RPMI7951 (cell line): Measurements from ENCODE around the gene GALNT9. TPM values are rescaled to one million over a fixed set of nuclear protein-coding genes. Genes with fewer than 3 reads are reported as not detected.
"Not testable (repeated sequence)": the region's sequence is repeated elsewhere in the genome, so short reads cannot be mapped to it uniquely, and the experiment has no call there.

Experiments
- DNase-seq: peaks from one replicate; pipeline ENCODE4 v3.0.0-alpha.2; 2012; ENCODE audit warnings: low read depth
- total RNA-seq: library from RNA; depleted of rRNA; stranded (reverse); fragments of >200 nt; shearing (Covaris generic); gene quantifications from 2 replicates; pipeline ENCODE4 v1.2.3, GENCODE V29; 2014

GALNT9 gene
- total RNA-seq, 1 experiment from 2014 or later, result not detected

- no peak for DNase-seq
Observed at GRCh38 chr12:132313182-132313581, 16.2 kb downstream of the GALNT9 start.

GRCh38 chr12:132312516-132312915 is 16.9 kb downstream of the GALNT9 start:
- DNase-seq, result no peak

DNA sequence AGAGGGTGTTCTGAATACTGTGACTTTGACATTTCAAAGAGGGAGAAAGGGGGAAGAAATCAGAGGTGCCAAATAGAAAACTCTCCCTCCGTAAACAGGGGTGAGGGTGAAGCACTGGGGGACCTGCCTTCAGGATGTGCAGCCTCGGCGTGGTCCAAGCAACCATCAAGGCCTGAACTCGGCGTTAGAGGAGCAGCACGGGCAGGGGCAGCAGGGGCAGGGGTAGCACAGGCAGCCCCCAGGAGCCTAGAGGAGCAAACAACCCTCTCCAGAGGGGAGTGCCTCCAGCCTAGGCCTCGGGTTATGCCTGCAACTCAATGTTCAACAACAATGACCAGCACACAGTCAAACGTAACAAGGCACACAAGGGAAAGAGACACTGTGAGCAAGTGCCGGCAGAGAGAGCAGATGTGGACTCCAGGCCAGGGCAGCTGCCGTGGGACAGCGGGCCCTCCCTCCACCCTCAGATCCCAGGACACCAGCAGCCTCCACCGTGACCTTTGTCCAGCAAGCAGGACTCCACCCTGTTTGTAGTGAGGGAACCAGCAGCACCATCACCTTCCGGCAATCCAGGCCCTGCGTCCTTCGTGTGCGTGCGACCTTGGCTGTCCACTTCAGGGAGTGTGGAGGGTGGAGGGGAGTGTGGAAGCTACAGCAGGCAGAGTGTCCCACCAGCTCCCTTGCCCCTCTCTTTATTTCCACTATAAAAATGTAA is 18.0 kb downstream of the GALNT9 start:
- DNase-seq, result no peak

- no peak for DNase-seq
Observed at GRCh38 chr12:132310181-132311040, 19.0 kb downstream of the GALNT9 start.

GRCh38 chr12:132309596-132310086 is 19.7 kb downstream of the GALNT9 start:
- DNase-seq, result no peak

- no peak for DNase-seq
Observed at GRCh38 chr12:132308853-132309595, 20.4 kb downstream of the GALNT9 start.

GRCh38 chr12:132307976-132308852 is 21.2 kb downstream of the GALNT9 start:
- DNase-seq, result no peak

DNA sequence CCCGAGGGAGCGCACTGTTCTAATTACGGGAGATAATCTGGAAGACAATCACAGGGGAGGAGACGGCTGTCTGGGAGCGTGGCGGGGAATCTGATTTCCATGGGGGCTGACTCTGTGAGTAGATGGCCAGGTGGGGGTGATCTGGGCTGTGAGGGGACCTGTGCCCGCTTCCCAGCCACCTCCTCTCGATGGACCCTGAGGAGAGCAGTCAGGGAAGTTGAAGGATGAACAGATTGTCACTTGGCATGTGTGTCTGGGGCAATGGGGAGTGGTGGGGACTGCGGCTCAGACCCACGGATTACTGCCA is 22.6 kb downstream of the GALNT9 start:
- DNase-seq, result no peak

DNA sequence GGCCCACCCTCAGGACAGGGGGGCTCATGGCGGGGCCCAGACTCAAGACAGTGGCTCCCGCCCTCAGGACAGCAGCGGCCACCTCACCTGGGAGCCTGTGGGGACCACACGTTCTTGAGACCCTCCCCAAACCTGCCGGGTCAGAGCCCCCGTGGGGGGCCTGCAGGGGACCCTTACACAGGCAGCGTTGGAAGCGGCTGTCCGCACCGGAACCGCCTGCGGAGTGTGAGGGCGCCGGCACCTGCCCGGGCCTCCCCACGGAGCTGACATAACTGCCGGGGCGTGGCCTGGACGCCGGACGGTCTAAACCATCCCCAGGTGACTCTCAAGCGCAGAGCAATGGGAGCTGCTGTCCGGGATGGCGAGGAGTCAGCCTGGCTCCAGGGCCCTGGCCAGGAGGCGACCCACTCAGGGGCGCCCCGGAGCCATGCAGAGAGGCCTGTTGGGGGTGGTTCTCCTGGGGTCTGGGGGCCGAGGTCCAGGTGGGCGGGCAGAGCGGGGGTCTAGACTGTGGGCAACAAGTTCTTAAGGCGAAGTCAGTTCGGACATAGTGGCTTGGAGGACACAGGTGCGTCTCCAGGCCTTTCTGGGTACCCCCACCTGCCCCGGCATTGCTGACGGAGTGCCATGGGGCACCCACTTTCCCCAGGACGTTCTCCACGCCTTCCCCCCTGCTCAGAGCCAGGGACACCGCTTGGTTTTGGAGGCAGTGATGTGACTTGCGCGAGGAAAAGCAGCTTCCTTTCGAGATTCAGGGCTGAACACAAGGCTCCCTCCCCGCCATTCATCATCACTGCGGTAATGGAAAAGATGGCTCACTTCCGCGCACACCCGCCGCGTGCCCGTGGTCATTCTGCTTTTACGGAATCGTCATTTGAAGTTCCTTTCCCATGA is 23.2 kb downstream of the GALNT9 start:
- no peak for DNase-seq

DNA sequence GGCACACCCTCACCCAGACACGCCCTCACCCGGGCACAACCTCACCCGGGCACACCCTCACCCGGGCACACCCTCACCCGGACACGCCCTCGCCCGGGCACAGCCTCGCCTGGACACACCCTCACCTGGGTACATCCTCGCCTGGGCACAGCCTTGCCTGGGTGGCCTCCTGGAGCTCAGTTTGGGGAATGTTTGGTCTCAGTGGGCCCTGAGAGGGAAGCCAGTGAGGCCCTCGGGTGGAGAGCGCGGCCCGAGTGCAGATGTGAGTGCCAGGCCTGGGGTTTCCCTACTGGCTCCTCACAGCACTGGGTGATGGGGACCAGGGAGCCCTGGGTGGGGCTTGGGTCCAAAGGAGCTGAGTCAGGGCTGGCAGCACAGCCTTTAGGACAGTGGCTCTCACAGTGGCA is 23.8 kb downstream of the GALNT9 start:
- no peak for DNase-seq

- not testable (repeated sequence) for DNase-seq
Observed at GRCh38 chr12:132304866-132305265, 24.5 kb downstream of the GALNT9 start.

DNA sequence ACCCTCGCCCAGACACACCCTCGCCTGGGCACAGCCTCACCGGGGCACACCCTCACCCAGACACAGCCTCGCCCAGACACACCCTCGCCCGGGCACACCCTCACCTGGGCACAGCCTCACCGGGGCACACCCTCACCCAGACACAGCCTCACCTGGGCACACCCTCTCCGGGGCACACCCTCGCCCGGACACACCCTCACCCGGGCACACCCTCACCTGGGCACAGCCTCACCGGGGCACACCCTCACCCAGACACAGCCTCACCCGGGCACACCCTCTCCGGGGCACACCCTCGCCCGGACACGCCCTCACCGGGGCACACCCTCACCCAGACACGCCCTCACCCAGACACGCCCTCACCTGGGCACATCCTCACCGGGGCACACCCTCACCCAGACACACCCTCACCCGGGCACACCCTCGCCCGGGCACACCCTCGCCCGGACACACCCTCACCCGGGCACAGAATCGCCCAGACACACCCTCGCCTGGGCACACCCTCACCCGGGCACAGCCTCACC is 25.5 kb downstream of the GALNT9 start:
- DNase-seq, result not testable (repeated sequence)

GRCh38 chr12:132302466-132303358 is 26.7 kb downstream of the GALNT9 start:
- no peak for DNase-seq

- DNase-seq, result no peak
Observed at GRCh38 chr12:132300789-132301722, 28.3 kb downstream of the GALNT9 start.

GRCh38 chr12:132296063-132296462 is 33.3 kb downstream of the GALNT9 start:
- no peak for DNase-seq

- DNase-seq, result not testable (repeated sequence)
Observed at GRCh38 chr12:132295561-132295960, 33.8 kb downstream of the GALNT9 start.

- DNase-seq, result no peak
Observed at GRCh38 chr12:132295101-132295526, 34.3 kb downstream of the GALNT9 start.
